Endometrium (tissue), 2 donors: ENCODE data around the gene COL6A1.

Source experiments
- FAIRE-seq: peaks from 2 replicates; lab custom pipeline; 2012; peaks lifted over from hg19 to GRCh38; lab: Jason Lieb, UNC
- donor health status: control.
- donor health status: control.

COL6A1 gene

GRCh38 chr21:45981151-45982091, at the start of gene COL6A1:
COL6A1 (plus strand) TSS chr21:45981770; CDS start chr21:45981851, 81 bp downstream.
- FAIRE-seq: peak; percentile 61

- no peak for FAIRE-seq
Measured at GRCh38 chr21:45932922-45933502, 48.6 kb upstream of the COL6A1 start.

- no peak for FAIRE-seq
Measured at GRCh38 chr21:45934085-45934484, 47.5 kb upstream of the COL6A1 start.

- FAIRE-seq: no peak
Measured at GRCh38 chr21:45934554-45934953, 47.0 kb upstream of the COL6A1 start.

GRCh38 chr21:45935628-45936027, 45.9 kb upstream of the COL6A1 start:
- no peak for FAIRE-seq

GRCh38 chr21:45937721-45938452, 43.7 kb upstream of the COL6A1 start:
- FAIRE-seq: no peak

- no peak for FAIRE-seq
Measured at GRCh38 chr21:45938453-45938755, 43.2 kb upstream of the COL6A1 start.

- no peak for FAIRE-seq
Measured at GRCh38 chr21:45938811-45939520, 42.6 kb upstream of the COL6A1 start.

GRCh38 chr21:45939521-45940045, 42.0 kb upstream of the COL6A1 start:
- no peak for FAIRE-seq

GRCh38 chr21:45940091-45940490, 41.5 kb upstream of the COL6A1 start:
- FAIRE-seq: no peak

GRCh38 chr21:45940621-45941337, 40.8 kb upstream of the COL6A1 start:
- no peak for FAIRE-seq

GRCh38 chr21:45941338-45941710, 40.2 kb upstream of the COL6A1 start:
- FAIRE-seq: no peak

GRCh38 chr21:45941717-45942546, 39.6 kb upstream of the COL6A1 start:
- FAIRE-seq: no peak

GRCh38 chr21:45942755-45943629, 38.6 kb upstream of the COL6A1 start:
- FAIRE-seq: no peak

- FAIRE-seq: no peak
Measured at GRCh38 chr21:45943630-45944540, 37.7 kb upstream of the COL6A1 start.

- FAIRE-seq: no peak
Measured at GRCh38 chr21:45944601-45945000, 37.0 kb upstream of the COL6A1 start.

GRCh38 chr21:45945066-45945867, 36.3 kb upstream of the COL6A1 start:
- no peak for FAIRE-seq

- FAIRE-seq: no peak
Measured at GRCh38 chr21:45945868-45946210, 35.7 kb upstream of the COL6A1 start.
